ENCODE results near the gene DYNLRB1.
A peak's percentile ranks its signal among the peaks of the same experiment; 100 is the strongest.
"Not testable (repeated sequence)": the region's sequence is repeated elsewhere in the genome, so short reads cannot be mapped to it uniquely, and the experiment has no call there.

The DYNLRB1 gene

DNA sequence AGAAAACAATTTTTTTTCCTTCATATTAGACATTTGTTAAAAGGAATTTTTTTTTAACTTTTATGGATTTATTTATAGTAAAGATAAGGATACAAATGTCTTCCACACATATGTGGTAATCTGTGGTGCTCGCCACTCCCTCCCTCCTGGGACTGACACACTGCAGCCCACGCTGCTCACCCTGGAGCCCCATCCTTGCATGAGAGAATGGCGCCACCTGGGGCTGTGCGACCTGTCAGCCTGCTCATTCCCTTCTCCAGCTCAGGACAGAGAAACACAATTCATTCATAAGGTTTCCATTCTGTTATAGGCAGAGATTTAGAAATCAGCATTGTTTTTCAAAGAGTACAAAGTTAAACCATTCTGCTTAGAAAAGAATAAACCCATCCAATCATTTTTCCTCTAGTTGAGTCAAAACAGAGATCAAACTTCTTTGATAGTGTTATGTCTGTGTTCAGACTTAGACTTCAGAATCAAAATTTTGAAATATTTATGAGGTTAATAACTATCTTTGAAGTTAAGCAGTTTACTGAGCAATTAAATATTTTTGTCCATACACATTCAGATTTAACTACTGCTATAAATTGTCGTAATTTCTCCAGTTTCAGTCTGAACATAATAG is 42.8 kb upstream of the DYNLRB1 start:
- no peak overlapping the region for H4K91ac ChIP-seq (ENCODE audit: low read depth, low read length, poor library complexity)
- no peak overlapping the region for H2BK120ac ChIP-seq (ENCODE audit: low read depth, low read length)
- H3K79me1 ChIP-seq (ENCODE audit: low read depth, low read length) = no peaks in the 10 kb centered on the region
- H3K4me2 ChIP-seq (ENCODE audit: insufficient read depth, low read length, poor library complexity, severe bottlenecking) = no peak overlapping the region
- H2BK12ac ChIP-seq (ENCODE audit: low read length) = no peak overlapping the region
- peak; percentile 27 for DNase-seq (ENCODE audit: low spot score)
- no peak overlapping the region for H3K4ac ChIP-seq (ENCODE audit: low read length)
- no peak overlapping the region for H3K23ac ChIP-seq (ENCODE audit: low read depth, low read length, poor library complexity)
- no peaks in the 10 kb centered on the region for H3K4me1 ChIP-seq (ENCODE audit: control insufficient read depth in 2 of 2, insufficient read depth in 1 of 2, low read depth in 1 of 2, low read length in 2 of 2)
- no peak overlapping the region for H2BK15ac ChIP-seq (ENCODE audit: low read length)
- no peak overlapping the region for H3K4me3 ChIP-seq (ENCODE audit: low read length in 2 of 2)
- no peak overlapping the region for H3K18ac ChIP-seq (ENCODE audit: low read length)
- H3K27me3 ChIP-seq (ENCODE audit: control insufficient read depth in 3 of 3, insufficient read depth in 3 of 3, low read depth in 1 of 3, low read length in 3 of 3) = no peaks in the 10 kb centered on the region
- H2BK5ac ChIP-seq (ENCODE audit: low read length) = no peak overlapping the region
- H3K9me3 ChIP-seq (replicated peaks in 1 of 2; ENCODE audit: control insufficient read depth in 2 of 2, insufficient read depth in 1 of 2, low read depth in 1 of 2, low read length in 2 of 2) = no peaks in the 10 kb centered on the region
- no peak overlapping the region for H2AK5ac ChIP-seq (ENCODE audit: low read depth, low read length)
- H4K8ac ChIP-seq (ENCODE audit: low read depth, low read length) = no peak overlapping the region
- H3K36me3 ChIP-seq (replicated peaks in 1 of 2; ENCODE audit: control insufficient read depth in 2 of 2, insufficient read depth in 2 of 2, low read length in 2 of 2) = peaks cover 3 to 77% of the 10 kb centered on the region in 2 donors
- no CpG with 5 or more reads among the region's 5 CpGs for WGBS, 2 donors (ENCODE audit: extremely low coverage in 2 of 2, insufficient read length in 2 of 2, insufficient replicate concordance in 1 of 2)
- H3K27ac ChIP-seq (replicated peaks; ENCODE audit: low read length) = no peak overlapping the region
- no peak overlapping the region for H2AFZ ChIP-seq (ENCODE audit: low read length)
- H3K9ac ChIP-seq (ENCODE audit: low read depth, low read length, poor library complexity) = no peak overlapping the region
- no peak overlapping the region for H3K14ac ChIP-seq (ENCODE audit: low read length)

DNA sequence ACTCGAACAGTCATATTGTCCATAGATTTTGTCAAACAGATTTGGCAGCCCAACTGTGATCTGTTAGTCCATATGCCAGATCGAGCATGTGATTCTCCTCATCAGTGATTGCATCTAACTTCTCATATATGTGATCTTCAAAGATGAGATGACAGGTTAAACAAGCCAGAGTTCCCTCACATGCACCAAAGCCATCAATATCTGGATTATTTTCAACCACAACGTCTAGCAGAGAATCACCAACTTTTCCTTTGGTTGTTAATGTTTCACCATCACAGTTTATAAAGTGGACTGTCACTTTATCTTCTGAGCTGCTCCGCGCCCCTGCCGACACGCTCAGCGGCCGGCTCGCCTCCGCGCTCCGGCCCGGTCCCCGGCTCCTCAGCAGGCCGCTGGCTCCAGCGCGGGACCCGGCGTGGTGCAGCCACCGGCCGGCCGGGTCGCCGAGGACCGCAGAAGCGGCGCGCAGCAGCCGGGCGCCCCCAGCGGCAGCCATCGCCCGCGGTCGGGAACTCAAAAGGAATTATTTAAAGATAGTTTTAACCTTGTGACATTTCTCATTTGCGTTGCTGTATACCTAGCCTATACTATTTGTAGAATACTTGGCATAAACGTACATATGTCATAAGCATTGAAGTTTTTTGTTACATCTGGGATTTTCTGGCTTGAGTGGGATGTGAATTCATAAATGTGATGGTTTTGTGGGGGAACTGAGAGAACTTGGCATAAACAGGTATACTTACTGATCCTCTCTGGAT is 40.1 kb upstream of the DYNLRB1 start:
- H2BK120ac ChIP-seq (ENCODE audit: low read depth, low read length) = no peak overlapping the region
- H3K9ac ChIP-seq (ENCODE audit: low read depth, low read length, poor library complexity) = no peak overlapping the region
- H3K9me3 ChIP-seq (replicated peaks in 1 of 2; ENCODE audit: control insufficient read depth in 2 of 2, insufficient read depth in 1 of 2, low read depth in 1 of 2, low read length in 2 of 2) = peaks cover 0 to 5% of the 10 kb centered on the region in 2 donors
- H3K36me3 ChIP-seq (replicated peaks in 1 of 2; ENCODE audit: control insufficient read depth in 2 of 2, insufficient read depth in 2 of 2, low read length in 2 of 2) = peaks cover 4 to 82% of the 10 kb centered on the region in 2 donors
- H4K91ac ChIP-seq (ENCODE audit: low read depth, low read length, poor library complexity) = no peak overlapping the region
- H2BK5ac ChIP-seq (ENCODE audit: low read length) = no peak overlapping the region
- no peak overlapping the region for H3K14ac ChIP-seq (ENCODE audit: low read length)
- H3K79me1 ChIP-seq (ENCODE audit: low read depth, low read length) = no peaks in the 10 kb centered on the region
- H2BK15ac ChIP-seq (ENCODE audit: low read length) = no peak overlapping the region
- H3K27me3 ChIP-seq (ENCODE audit: control insufficient read depth in 3 of 3, insufficient read depth in 3 of 3, low read depth in 1 of 3, low read length in 3 of 3) = no peaks in the 10 kb centered on the region
- H3K4me3 ChIP-seq (ENCODE audit: low read length in 2 of 2) = no peak overlapping the region
- no peak overlapping the region for H3K23ac ChIP-seq (ENCODE audit: low read depth, low read length, poor library complexity)
- no peak overlapping the region for H2BK12ac ChIP-seq (ENCODE audit: low read length)
- no peak overlapping the region for H3K18ac ChIP-seq (ENCODE audit: low read length)
- no peak for DNase-seq (ENCODE audit: low spot score)
- H3K4me2 ChIP-seq (ENCODE audit: insufficient read depth, low read length, poor library complexity, severe bottlenecking) = no peak overlapping the region
- H4K8ac ChIP-seq (ENCODE audit: low read depth, low read length) = no peak overlapping the region
- WGBS, 2 donors (ENCODE audit: extremely low coverage in 2 of 2, insufficient read length in 2 of 2, insufficient replicate concordance in 1 of 2) = no CpG with 5 or more reads among the region's 38 CpGs
- no peak overlapping the region for H2AFZ ChIP-seq (ENCODE audit: low read length)
- no peak overlapping the region for H2AK5ac ChIP-seq (ENCODE audit: low read depth, low read length)
- H3K4me1 ChIP-seq (ENCODE audit: control insufficient read depth in 2 of 2, insufficient read depth in 1 of 2, low read depth in 1 of 2, low read length in 2 of 2) = no peaks in the 10 kb centered on the region
- no peak overlapping the region for H3K27ac ChIP-seq (replicated peaks; ENCODE audit: low read length)
- H3K4ac ChIP-seq (ENCODE audit: low read length) = no peak overlapping the region

DNA sequence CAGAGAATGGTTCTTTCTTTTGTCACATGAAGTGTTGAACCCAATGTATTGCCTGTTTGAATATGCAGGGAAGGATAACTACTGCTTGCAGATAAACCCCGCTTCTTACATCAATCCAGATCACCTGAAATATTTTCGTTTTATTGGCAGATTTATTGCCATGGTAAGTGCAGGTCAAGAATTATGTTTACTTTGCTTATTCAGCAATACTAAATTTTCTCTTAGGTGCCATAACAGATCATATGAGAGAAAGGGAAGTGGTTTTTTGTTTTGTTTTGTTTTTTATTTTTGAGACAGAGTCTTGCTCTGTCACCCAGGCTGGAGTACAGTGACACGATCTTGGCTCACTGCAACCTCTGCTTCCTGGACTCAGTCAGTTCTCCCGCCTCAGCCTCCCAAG is 36.6 kb upstream of the DYNLRB1 start:
- Histone ChIP-seq H3K4me2 (ENCODE audit: insufficient read depth, low read length, poor library complexity, severe bottlenecking) (no peak overlapping the region), H4K91ac (ENCODE audit: low read depth, low read length, poor library complexity) (no peak overlapping the region), H3K79me1 (ENCODE audit: low read depth, low read length) (peaks cover 2% of the 10 kb centered on the region), H2BK12ac (ENCODE audit: low read length) (no peak overlapping the region), H3K4me3 (ENCODE audit: low read length in 2 of 2) (no peak overlapping the region), H3K27ac (replicated peaks; ENCODE audit: low read length) (no peak overlapping the region), H3K4ac (ENCODE audit: low read length) (no peak overlapping the region), H3K36me3 (replicated peaks in 1 of 2; ENCODE audit: control insufficient read depth in 2 of 2, insufficient read depth in 2 of 2, low read length in 2 of 2) (peaks cover 23 to 86% of the 10 kb centered on the region in 2 donors), H2AFZ (ENCODE audit: low read length) (no peak overlapping the region), H4K8ac (ENCODE audit: low read depth, low read length) (no peak overlapping the region), H2BK15ac (ENCODE audit: low read length) (no peak overlapping the region), H3K23ac (ENCODE audit: low read depth, low read length, poor library complexity) (no peak overlapping the region), H3K14ac (ENCODE audit: low read length) (no peak overlapping the region), H3K4me1 (ENCODE audit: control insufficient read depth in 2 of 2, insufficient read depth in 1 of 2, low read depth in 1 of 2, low read length in 2 of 2) (no peaks in the 10 kb centered on the region), H2BK5ac (ENCODE audit: low read length) (no peak overlapping the region), H3K9me3 (replicated peaks in 1 of 2; ENCODE audit: control insufficient read depth in 2 of 2, insufficient read depth in 1 of 2, low read depth in 1 of 2, low read length in 2 of 2) (peaks cover 4 to 21% of the 10 kb centered on the region in 2 donors), H3K18ac (ENCODE audit: low read length) (no peak overlapping the region), H3K9ac (ENCODE audit: low read depth, low read length, poor library complexity) (no peak overlapping the region), H3K27me3 (ENCODE audit: control insufficient read depth in 3 of 3, insufficient read depth in 3 of 3, low read depth in 1 of 3, low read length in 3 of 3) (no peaks in the 10 kb centered on the region), H2BK120ac (ENCODE audit: low read depth, low read length) (no peak overlapping the region), H2AK5ac (ENCODE audit: low read depth, low read length) (no peak overlapping the region)
- WGBS, 2 donors (ENCODE audit: extremely low coverage in 2 of 2, insufficient read length in 2 of 2, insufficient replicate concordance in 1 of 2) = no CpG with 5 or more reads among the region's 4 CpGs
- no peak for DNase-seq (ENCODE audit: low spot score)

DNA sequence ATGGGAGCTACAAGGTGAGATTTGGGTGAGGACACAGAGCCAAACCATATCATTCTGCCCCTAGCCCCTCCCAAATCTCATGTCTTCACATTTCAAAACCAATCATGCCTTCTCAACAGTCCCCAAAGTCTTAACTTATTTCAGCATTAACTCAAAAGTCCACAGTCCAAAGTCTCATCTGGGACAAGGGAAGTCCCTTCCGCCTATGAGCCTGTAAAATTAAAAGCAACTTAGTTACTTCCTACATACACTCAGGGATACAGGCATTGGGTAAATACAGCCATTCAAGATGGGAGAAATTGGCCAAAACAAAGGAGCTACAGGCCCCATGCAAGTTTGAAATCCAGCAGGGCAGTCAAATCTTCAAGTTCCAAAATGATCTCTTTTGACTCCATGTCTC is 34.1 kb upstream of the DYNLRB1 start:
- H4K91ac ChIP-seq (ENCODE audit: low read depth, low read length, poor library complexity); H3K4ac ChIP-seq (ENCODE audit: low read length); H3K4me2 ChIP-seq (ENCODE audit: insufficient read depth, low read length, poor library complexity, severe bottlenecking); H2AFZ ChIP-seq (ENCODE audit: low read length); H3K23ac ChIP-seq (ENCODE audit: low read depth, low read length, poor library complexity); H2BK5ac ChIP-seq (ENCODE audit: low read length); H3K27ac ChIP-seq (replicated peaks; ENCODE audit: low read length); DNase-seq (ENCODE audit: low spot score); H2AK5ac ChIP-seq (ENCODE audit: low read depth, low read length); H3K4me3 ChIP-seq (ENCODE audit: low read length in 2 of 2); H3K79me1 ChIP-seq (ENCODE audit: low read depth, low read length); H3K27me3 ChIP-seq (ENCODE audit: control insufficient read depth in 3 of 3, insufficient read depth in 3 of 3, low read depth in 1 of 3, low read length in 3 of 3); H3K18ac ChIP-seq (ENCODE audit: low read length); H2BK120ac ChIP-seq (ENCODE audit: low read depth, low read length); H3K4me1 ChIP-seq (ENCODE audit: control insufficient read depth in 2 of 2, insufficient read depth in 1 of 2, low read depth in 1 of 2, low read length in 2 of 2); H3K9ac ChIP-seq (ENCODE audit: low read depth, low read length, poor library complexity); H3K14ac ChIP-seq (ENCODE audit: low read length); H4K8ac ChIP-seq (ENCODE audit: low read depth, low read length); H2BK12ac ChIP-seq (ENCODE audit: low read length); H2BK15ac ChIP-seq (ENCODE audit: low read length): not testable (repeated sequence)
- WGBS, 2 donors (ENCODE audit: extremely low coverage in 2 of 2, insufficient read length in 2 of 2, insufficient replicate concordance in 1 of 2) = no CpG with 5 or more reads among the region's 1 CpG
- H3K9me3 ChIP-seq (replicated peaks in 1 of 2; ENCODE audit: control insufficient read depth in 2 of 2, insufficient read depth in 1 of 2, low read depth in 1 of 2, low read length in 2 of 2) = peaks cover 4 to 21% of the 10 kb centered on the region in 2 donors
- peaks cover 23 to 97% of the 10 kb centered on the region in 2 donors for H3K36me3 ChIP-seq (replicated peaks in 1 of 2; ENCODE audit: control insufficient read depth in 2 of 2, insufficient read depth in 2 of 2, low read length in 2 of 2)

All from neuronal stem cell (in vitro differentiated cells).